ENCODE results near the gene PPFIA1. TPM values are rescaled to one million over a fixed set of nuclear protein-coding genes. Genes with fewer than 3 reads are reported as not detected.
A peak's percentile ranks its signal among the peaks of the same experiment; 100 is the strongest.

The PPFIA1 gene
- total RNA-seq, 1 experiment from 2014 or later: 75.1 TPM

DNA sequence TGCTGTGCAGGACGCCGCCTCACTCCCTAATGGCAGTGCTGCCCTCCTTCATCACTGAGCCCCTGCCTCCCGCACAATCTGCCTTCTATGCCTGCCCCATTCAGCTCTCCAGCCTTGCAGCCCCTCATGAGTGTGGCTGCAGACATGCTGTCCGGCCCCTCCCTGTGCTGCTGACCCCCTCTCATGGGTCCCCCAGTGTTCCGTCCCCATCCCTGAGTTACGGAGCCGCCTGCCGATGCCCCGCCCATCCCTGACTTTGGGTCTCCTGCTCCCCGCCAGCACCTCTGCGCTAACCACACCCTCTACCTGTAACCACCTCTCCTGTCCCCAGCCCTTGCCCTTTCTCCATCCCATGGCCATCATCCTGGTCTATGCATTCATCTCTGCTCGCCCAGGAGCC, 161.1 kb downstream of the PPFIA1 start:
- H3K27ac Mint-ChIP-seq: no peak overlapping the region
- POLR2A ChIA-PET: interaction anchor here (0.6 kb wide), 1 partner anchor 34 kb away, joined by 4 read pairs; the partner anchor contains the start of gene CTTN
- H3K36me3 Mint-ChIP-seq: peaks cover 74% of the 10 kb centered on the region

DNA sequence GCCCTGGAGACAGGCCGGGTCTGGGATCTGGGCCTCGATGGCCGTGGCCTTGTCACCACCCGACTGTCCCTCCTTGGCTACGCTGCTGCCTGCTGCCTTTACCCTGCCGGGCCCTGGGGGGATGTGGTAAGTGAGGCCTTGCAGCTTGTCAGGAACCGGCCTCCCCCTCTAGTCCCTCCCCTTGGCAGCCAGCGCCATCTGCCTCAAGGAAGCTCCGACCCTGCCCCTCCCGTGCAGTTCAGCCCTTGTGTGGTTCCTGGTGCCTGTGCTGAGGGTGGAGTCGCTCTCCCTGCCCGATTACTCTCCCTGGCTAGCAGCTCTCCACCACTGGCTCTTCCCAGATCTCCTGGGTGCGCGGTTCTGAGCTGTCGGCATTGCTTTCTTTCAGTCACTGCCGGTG, 161.6 kb downstream of the PPFIA1 start:
- H3K27me3 Mint-ChIP-seq (ENCODE audit: low read depth): no peaks in the 10 kb centered on the region; the same call in 1 of the 2 replicates
- TF ChIP-seq ESRRA (CRISPR knock-in tag; IDR thresholded peaks at IDR 0.05; ENCODE audit: borderline replicate concordance): no peak
- no peak for TF ChIP-seq ZNF671 (CRISPR knock-in tag; IDR thresholded peaks at IDR 0.05)
- TF ChIP-seq ATF1 (CRISPR knock-in tag; IDR thresholded peaks at IDR 0.05): no peak
- TF ChIP-seq FOXP1 (CRISPR knock-in tag; IDR thresholded peaks at IDR 0.05; ENCODE audit: borderline replicate concordance): no peak
- TF ChIP-seq EMX1 (CRISPR knock-in tag; IDR thresholded peaks at IDR 0.05): no peak
- no peak for TF ChIP-seq SMAD3 (CRISPR knock-in tag; IDR thresholded peaks at IDR 0.05; ENCODE audit: borderline replicate concordance)
- no peak for TF ChIP-seq JAZF1 (CRISPR knock-in tag; IDR thresholded peaks at IDR 0.05)
- TF ChIP-seq, protein P1, sequence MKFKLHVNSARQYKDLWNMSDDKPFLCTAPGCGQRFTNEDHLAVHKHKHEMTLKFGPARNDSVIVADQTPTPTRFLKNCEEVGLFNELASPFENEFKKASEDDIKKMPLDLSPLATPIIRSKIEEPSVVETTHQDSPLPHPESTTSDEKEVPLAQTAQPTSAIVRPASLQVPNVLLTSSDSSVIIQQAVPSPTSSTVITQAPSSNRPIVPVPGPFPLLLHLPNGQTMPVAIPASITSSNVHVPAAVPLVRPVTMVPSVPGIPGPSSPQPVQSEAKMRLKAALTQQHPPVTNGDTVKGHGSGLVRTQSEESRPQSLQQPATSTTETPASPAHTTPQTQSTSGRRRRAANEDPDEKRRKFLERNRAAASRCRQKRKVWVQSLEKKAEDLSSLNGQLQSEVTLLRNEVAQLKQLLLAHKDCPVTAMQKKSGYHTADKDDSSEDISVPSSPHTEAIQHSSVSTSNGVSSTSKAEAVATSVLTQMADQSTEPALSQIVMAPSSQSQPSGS (CRISPR knock-in tag; IDR thresholded peaks at IDR 0.05; ENCODE audit: borderline replicate concordance, low read depth): no peak
- TF ChIP-seq, protein P2, sequence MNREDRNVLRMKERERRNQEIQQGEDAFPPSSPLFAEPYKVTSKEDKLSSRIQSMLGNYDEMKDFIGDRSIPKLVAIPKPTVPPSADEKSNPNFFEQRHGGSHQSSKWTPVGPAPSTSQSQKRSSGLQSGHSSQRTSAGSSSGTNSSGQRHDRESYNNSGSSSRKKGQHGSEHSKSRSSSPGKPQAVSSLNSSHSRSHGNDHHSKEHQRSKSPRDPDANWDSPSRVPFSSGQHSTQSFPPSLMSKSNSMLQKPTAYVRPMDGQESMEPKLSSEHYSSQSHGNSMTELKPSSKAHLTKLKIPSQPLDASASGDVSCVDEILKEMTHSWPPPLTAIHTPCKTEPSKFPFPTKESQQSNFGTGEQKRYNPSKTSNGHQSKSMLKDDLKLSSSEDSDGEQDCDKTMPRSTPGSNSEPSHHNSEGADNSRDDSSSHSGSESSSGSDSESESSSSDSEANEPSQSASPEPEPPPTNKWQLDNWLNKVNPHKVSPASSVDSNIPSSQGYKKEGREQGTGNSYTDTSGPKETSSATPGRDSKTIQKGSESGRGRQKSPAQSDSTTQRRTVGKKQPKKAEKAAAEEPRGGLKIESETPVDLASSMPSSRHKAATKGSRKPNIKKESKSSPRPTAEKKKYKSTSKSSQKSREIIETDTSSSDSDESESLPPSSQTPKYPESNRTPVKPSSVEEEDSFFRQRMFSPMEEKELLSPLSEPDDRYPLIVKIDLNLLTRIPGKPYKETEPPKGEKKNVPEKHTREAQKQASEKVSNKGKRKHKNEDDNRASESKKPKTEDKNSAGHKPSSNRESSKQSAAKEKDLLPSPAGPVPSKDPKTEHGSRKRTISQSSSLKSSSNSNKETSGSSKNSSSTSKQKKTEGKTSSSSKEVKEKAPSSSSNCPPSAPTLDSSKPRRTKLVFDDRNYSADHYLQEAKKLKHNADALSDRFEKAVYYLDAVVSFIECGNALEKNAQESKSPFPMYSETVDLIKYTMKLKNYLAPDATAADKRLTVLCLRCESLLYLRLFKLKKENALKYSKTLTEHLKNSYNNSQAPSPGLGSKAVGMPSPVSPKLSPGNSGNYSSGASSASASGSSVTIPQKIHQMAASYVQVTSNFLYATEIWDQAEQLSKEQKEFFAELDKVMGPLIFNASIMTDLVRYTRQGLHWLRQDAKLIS (CRISPR knock-in tag; IDR thresholded peaks at IDR 0.05; ENCODE audit: borderline replicate concordance): no peak
- TF ChIP-seq, protein P3, sequence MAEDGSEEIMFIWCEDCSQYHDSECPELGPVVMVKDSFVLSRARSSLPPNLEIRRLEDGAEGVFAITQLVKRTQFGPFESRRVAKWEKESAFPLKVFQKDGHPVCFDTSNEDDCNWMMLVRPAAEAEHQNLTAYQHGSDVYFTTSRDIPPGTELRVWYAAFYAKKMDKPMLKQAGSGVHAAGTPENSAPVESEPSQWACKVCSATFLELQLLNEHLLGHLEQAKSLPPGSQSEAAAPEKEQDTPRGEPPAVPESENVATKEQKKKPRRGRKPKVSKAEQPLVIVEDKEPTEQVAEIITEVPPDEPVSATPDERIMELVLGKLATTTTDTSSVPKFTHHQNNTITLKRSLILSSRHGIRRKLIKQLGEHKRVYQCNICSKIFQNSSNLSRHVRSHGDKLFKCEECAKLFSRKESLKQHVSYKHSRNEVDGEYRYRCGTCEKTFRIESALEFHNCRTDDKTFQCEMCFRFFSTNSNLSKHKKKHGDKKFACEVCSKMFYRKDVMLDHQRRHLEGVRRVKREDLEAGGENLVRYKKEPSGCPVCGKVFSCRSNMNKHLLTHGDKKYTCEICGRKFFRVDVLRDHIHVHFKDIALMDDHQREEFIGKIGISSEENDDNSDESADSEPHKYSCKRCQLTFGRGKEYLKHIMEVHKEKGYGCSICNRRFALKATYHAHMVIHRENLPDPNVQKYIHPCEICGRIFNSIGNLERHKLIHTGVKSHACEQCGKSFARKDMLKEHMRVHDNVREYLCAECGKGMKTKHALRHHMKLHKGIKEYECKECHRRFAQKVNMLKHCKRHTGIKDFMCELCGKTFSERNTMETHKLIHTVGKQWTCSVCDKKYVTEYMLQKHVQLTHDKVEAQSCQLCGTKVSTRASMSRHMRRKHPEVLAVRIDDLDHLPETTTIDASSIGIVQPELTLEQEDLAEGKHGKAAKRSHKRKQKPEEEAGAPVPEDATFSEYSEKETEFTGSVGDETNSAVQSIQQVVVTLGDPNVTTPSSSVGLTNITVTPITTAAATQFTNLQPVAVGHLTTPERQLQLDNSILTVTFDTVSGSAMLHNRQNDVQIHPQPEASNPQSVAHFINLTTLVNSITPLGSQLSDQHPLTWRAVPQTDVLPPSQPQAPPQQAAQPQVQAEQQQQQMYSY (CRISPR knock-in tag; IDR thresholded peaks at IDR 0.05): no peak
- TF ChIP-seq, protein P4, sequence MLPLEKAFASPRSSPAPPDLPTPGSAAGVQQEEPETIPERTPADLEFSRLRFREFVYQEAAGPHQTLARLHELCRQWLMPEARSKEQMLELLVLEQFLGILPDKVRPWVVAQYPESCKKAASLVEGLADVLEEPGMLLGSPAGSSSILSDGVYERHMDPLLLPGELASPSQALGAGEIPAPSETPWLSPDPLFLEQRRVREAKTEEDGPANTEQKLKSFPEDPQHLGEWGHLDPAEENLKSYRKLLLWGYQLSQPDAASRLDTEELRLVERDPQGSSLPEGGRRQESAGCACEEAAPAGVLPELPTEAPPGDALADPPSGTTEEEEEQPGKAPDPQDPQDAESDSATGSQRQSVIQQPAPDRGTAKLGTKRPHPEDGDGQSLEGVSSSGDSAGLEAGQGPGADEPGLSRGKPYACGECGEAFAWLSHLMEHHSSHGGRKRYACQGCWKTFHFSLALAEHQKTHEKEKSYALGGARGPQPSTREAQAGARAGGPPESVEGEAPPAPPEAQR (CRISPR knock-in tag; IDR thresholded peaks at IDR 0.05): no peak
- TF ChIP-seq, protein P5, sequence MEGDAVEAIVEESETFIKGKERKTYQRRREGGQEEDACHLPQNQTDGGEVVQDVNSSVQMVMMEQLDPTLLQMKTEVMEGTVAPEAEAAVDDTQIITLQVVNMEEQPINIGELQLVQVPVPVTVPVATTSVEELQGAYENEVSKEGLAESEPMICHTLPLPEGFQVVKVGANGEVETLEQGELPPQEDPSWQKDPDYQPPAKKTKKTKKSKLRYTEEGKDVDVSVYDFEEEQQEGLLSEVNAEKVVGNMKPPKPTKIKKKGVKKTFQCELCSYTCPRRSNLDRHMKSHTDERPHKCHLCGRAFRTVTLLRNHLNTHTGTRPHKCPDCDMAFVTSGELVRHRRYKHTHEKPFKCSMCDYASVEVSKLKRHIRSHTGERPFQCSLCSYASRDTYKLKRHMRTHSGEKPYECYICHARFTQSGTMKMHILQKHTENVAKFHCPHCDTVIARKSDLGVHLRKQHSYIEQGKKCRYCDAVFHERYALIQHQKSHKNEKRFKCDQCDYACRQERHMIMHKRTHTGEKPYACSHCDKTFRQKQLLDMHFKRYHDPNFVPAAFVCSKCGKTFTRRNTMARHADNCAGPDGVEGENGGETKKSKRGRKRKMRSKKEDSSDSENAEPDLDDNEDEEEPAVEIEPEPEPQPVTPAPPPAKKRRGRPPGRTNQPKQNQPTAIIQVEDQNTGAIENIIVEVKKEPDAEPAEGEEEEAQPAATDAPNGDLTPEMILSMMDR (IDR thresholded peaks at IDR 0.05): no peak
- no peak for TF ChIP-seq FOXK1 (CRISPR knock-in tag; IDR thresholded peaks at IDR 0.05)
- TF ChIP-seq, protein P6, sequence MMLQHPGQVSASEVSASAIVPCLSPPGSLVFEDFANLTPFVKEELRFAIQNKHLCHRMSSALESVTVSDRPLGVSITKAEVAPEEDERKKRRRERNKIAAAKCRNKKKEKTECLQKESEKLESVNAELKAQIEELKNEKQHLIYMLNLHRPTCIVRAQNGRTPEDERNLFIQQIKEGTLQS (CRISPR knock-in tag; conservative IDR thresholded peaks at IDR 0.05): no peak
- no peaks in the 10 kb centered on the region for H3K9me3 Mint-ChIP-seq
- DNase-seq (ENCODE audit: low spot score) (no peak), ATAC-seq (no peak)
- H3K36me3 Mint-ChIP-seq: peaks cover 78% of the 10 kb centered on the region
- H3K4me1 Mint-ChIP-seq: peaks cover 8% of the 10 kb centered on the region
- ChIA-PET POLR2A (interaction anchor here (0.6 kb wide), 1 partner anchor 34 kb away, joined by 4 read pairs; the partner anchor contains the start of gene CTTN), CTCF (no interaction called here)
- H3K4me3 Mint-ChIP-seq: no peak overlapping the region
- peak overlapping the region; percentile 69 for H3K27ac Mint-ChIP-seq

More for the DNA sequence above, 161.1 kb downstream of the PPFIA1 start:
- TF ChIP-seq, protein P7, sequence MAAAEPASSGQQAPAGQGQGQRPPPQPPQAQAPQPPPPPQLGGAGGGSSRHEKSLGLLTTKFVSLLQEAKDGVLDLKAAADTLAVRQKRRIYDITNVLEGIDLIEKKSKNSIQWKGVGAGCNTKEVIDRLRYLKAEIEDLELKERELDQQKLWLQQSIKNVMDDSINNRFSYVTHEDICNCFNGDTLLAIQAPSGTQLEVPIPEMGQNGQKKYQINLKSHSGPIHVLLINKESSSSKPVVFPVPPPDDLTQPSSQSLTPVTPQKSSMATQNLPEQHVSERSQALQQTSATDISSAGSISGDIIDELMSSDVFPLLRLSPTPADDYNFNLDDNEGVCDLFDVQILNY (CRISPR knock-in tag; IDR thresholded peaks at IDR 0.05): no peak
- TF ChIP-seq, protein P8, sequence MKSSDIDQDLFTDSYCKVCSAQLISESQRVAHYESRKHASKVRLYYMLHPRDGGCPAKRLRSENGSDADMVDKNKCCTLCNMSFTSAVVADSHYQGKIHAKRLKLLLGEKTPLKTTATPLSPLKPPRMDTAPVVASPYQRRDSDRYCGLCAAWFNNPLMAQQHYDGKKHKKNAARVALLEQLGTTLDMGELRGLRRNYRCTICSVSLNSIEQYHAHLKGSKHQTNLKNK (CRISPR knock-in tag; IDR thresholded peaks at IDR 0.05): no peak
- TF ChIP-seq EMX1 (CRISPR knock-in tag; IDR thresholded peaks at IDR 0.05): no peak
- no peak for TF ChIP-seq SOX15 (CRISPR knock-in tag; IDR thresholded peaks at IDR 0.05)
- no peak for TF ChIP-seq FOXK1 (CRISPR knock-in tag; IDR thresholded peaks at IDR 0.05)
- no peak for TF ChIP-seq OVOL2 (CRISPR knock-in tag; IDR thresholded peaks at IDR 0.05; ENCODE audit: borderline replicate concordance)
- no peak for TF ChIP-seq SP1 (CRISPR knock-in tag; conservative IDR thresholded peaks at IDR 0.05)
- no peak for TF ChIP-seq TP53 (CRISPR knock-in tag; IDR thresholded peaks at IDR 0.05)
- Mint-ChIP-seq H3K9me3 (no peaks in the 10 kb centered on the region), H3K4me3 (no peak overlapping the region), H3K27me3 (ENCODE audit: low read depth) (no peaks in the 10 kb centered on the region; the same call in 1 of the 2 replicates), H3K4me1 (peaks cover 8% of the 10 kb centered on the region)
- DNase-seq (ENCODE audit: low spot score) (no peak), ATAC-seq (no peak)
- CTCF ChIA-PET: no interaction called here

All from WTC11 (cell line).